Thyroid gland (tissue), 4 donors: Measurements from ENCODE around the gene FOXJ3.
A peak's percentile ranks its signal among the peaks of the same experiment; 100 is the strongest.

Experiments used
- POLR2A ChIP-seq, 2 donors: fragments of 450-650 bp; IDR thresholded peaks; one replicate each; pipeline ENCODE4 v1.6.1; 2017; ENCODE audit warnings: antibody characterized with exemption in 2 of 2, mild to moderate bottlenecking in 2 of 2, moderate library complexity in 1 of 2
- TF ChIP-seq, protein P1 (sequence below), 6 experiments: fragments of 200-600 bp in 3 of 6; fragments of 450-650 bp in 3 of 6; sonication (generic) in 3 of 6; IDR thresholded peaks; one replicate each; pipeline ENCODE4 v1.5.1; 2016 to 2019; ENCODE audit warnings: antibody characterized with exemption in 6 of 6, mild to moderate bottlenecking in 2 of 6, inconsistent platforms in 1 of 6, moderate library complexity in 1 of 6

DNA sequence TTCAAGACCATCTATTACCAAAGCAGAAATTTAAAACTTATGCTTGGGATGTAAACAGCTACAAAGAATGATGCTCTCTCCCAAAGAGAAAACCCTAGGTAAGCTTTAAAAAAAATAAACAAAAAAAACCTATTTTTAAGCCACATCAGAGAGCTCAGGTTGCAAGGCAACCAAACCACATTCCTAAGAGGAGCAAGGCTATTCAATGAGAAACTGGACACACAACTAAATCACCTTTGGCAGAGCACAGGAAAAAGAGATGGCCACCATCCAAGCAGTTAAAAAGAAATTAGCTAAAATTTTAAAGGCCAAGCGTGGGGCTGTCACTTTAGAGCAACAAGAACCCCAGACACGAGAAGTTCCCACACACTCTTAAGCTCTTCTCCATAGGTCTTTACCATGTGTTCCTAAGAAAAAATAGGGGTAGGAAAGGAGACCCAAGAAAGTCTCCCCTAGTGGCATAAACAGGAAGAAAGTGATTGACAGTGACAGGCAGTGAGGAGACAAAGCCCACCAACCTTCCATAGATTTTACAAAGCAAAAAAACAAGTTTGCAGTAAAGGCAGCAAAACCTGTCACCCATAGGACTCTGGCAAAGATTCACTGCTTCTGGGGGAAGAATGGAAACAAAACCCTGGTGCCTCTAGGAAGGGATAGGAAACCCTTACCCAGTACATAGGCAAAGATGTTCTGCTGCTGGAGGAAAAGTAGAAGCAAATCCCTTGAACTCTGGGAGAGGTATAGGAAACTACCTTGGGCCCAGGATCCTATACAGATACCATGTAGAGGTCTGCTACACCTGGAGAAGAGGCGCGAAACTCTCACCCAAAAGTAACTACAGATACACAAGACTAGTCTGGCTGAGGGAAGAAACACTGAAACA, 68.5 kb downstream of the FOXJ3 start:
- TF ChIP-seq, protein P1, sequence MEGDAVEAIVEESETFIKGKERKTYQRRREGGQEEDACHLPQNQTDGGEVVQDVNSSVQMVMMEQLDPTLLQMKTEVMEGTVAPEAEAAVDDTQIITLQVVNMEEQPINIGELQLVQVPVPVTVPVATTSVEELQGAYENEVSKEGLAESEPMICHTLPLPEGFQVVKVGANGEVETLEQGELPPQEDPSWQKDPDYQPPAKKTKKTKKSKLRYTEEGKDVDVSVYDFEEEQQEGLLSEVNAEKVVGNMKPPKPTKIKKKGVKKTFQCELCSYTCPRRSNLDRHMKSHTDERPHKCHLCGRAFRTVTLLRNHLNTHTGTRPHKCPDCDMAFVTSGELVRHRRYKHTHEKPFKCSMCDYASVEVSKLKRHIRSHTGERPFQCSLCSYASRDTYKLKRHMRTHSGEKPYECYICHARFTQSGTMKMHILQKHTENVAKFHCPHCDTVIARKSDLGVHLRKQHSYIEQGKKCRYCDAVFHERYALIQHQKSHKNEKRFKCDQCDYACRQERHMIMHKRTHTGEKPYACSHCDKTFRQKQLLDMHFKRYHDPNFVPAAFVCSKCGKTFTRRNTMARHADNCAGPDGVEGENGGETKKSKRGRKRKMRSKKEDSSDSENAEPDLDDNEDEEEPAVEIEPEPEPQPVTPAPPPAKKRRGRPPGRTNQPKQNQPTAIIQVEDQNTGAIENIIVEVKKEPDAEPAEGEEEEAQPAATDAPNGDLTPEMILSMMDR (IDR thresholded peaks at IDR 0.05), result peak in 2 of 6 experiments; percentile 33 to 47
- no peak for TF ChIP-seq POLR2A (IDR thresholded peaks at IDR 0.05)
